NCI-H510A (cell line): ENCODE data around the gene CDH4.

Source experiments
- DNase-seq: peaks from one replicate; lab custom pipeline; 2025; lab: John Stamatoyannopoulos, UW

Gene CDH4

GRCh38 chr20:61693055-61693600 lies 441.1 kb downstream of the CDH4 start:
- no peak for DNase-seq

- no peak for DNase-seq
Measured at GRCh38 chr20:61694682-61695081, 442.6 kb downstream of the CDH4 start.

- no peak for DNase-seq
Measured at GRCh38 chr20:61695741-61696140, 443.7 kb downstream of the CDH4 start.

GRCh38 chr20:61696181-61696735 lies 444.2 kb downstream of the CDH4 start:
- no peak for DNase-seq

GRCh38 chr20:61697666-61698597 lies 445.9 kb downstream of the CDH4 start:
- DNase-seq = no peak

- DNase-seq = no peak
Measured at GRCh38 chr20:61698598-61699494, 446.8 kb downstream of the CDH4 start.

- no peak for DNase-seq
Measured at GRCh38 chr20:61699495-61700374, 447.7 kb downstream of the CDH4 start.

GRCh38 chr20:61700595-61701140 lies 448.6 kb downstream of the CDH4 start:
- DNase-seq = no peak

GRCh38 chr20:61701401-61701800 lies 449.3 kb downstream of the CDH4 start:
- DNase-seq = no peak

- DNase-seq = no peak
Measured at GRCh38 chr20:61701802-61702201, 449.7 kb downstream of the CDH4 start.

- no peak for DNase-seq
Measured at GRCh38 chr20:61702246-61702645, 450.2 kb downstream of the CDH4 start.

GRCh38 chr20:61704661-61705060 lies 452.6 kb downstream of the CDH4 start:
- DNase-seq = no peak

- no peak for DNase-seq
Measured at GRCh38 chr20:61705386-61706258, 453.6 kb downstream of the CDH4 start.

GRCh38 chr20:61706259-61706961 lies 454.3 kb downstream of the CDH4 start:
- DNase-seq = no peak

GRCh38 chr20:61708891-61709290 lies 456.8 kb downstream of the CDH4 start:
- no peak for DNase-seq

- no peak for DNase-seq
Measured at GRCh38 chr20:61710108-61710507, 458.0 kb downstream of the CDH4 start.

- DNase-seq = no peak
Measured at GRCh38 chr20:61712688-61713087, 460.6 kb downstream of the CDH4 start.

- DNase-seq = no peak
Measured at GRCh38 chr20:61718361-61719005, 466.4 kb downstream of the CDH4 start.
